H9 (cell line): ENCODE measurements around the gene SCGB3A2. TPM values are rescaled to one million over a fixed set of nuclear protein-coding genes. Genes with fewer than 3 reads are reported as not detected.

Experiments used
- DNase-seq: peaks from one replicate; pipeline ENCODE4 v3.0.0-alpha.2; 2017
- H2AFZ ChIP-seq: one replicate; pipeline ENCODE4 v1.6.1; 2013; ENCODE audit warnings: mild to moderate bottlenecking, low read length, control low read depth, moderate library complexity
- H2AK5ac ChIP-seq: 2 replicates; pipeline ENCODE4 v1.6.1; 2013; ENCODE audit warnings: low read length, control low read depth, mixed read lengths; ENCODE audit not compliant: insufficient read length
- H2BK120ac ChIP-seq: one replicate; pipeline ENCODE4 v1.6.1; 2013; ENCODE audit warnings: low read depth, mild to moderate bottlenecking, low read length, control low read depth, inconsistent platforms; ENCODE audit not compliant: poor library complexity, severe bottlenecking
- H2BK12ac ChIP-seq: 2 replicates; pipeline ENCODE4 v1.6.1; 2013; ENCODE audit warnings: low read length, control low read depth, mixed read lengths, low read depth; ENCODE audit not compliant: insufficient read length
- H2BK15ac ChIP-seq: 2 replicates; pipeline ENCODE4 v1.6.1; 2013; ENCODE audit warnings: low read depth, low read length, control low read depth
- H2BK20ac ChIP-seq: one replicate; pipeline ENCODE4 v1.6.1; 2013; ENCODE audit warnings: low read depth, mild to moderate bottlenecking, low read length, control low read depth, inconsistent platforms; ENCODE audit not compliant: poor library complexity, severe bottlenecking
- H2BK5ac ChIP-seq: 2 replicates; pipeline ENCODE4 v1.6.1; 2013; ENCODE audit warnings: low read length, control low read depth, mixed read lengths; ENCODE audit not compliant: insufficient read length
- H3K14ac ChIP-seq: 2 replicates; pipeline ENCODE4 v1.6.1; 2013; ENCODE audit warnings: low read length, control low read depth; ENCODE audit not compliant: insufficient read depth
- H3K18ac ChIP-seq: 2 replicates; pipeline ENCODE4 v1.6.1; 2013; ENCODE audit warnings: low read depth, mild to moderate bottlenecking, mixed read lengths, low read length, control low read depth; ENCODE audit not compliant: insufficient read length
- H3K23ac ChIP-seq: 2 replicates; pipeline ENCODE4 v1.6.1; 2013; ENCODE audit warnings: low read length, control low read depth, mixed read lengths, low read depth; ENCODE audit not compliant: insufficient read length
- H3K23me2 ChIP-seq: 2 replicates; pipeline ENCODE4 v1.6.1; 2013; ENCODE audit warnings: low read depth, mild to moderate bottlenecking, mixed read lengths, low read length, control low read depth; ENCODE audit not compliant: insufficient read length, poor library complexity, severe bottlenecking
- H3K27ac ChIP-seq: 2 replicates; pipeline ENCODE4 v1.5.1; 2013; ENCODE audit warnings: low read length, control low read depth, mixed read lengths, low read depth; ENCODE audit not compliant: insufficient read length
- H3K27me3 ChIP-seq: 2 replicates; pipeline ENCODE4 v1.6.1; 2013; ENCODE audit warnings: low read length, control low read depth, inconsistent platforms; ENCODE audit not compliant: insufficient read depth
- H3K4ac ChIP-seq: 2 replicates; pipeline ENCODE4 v1.6.1; 2013; ENCODE audit warnings: low read depth, mild to moderate bottlenecking, control low read depth, inconsistent platforms, low read length, moderate library complexity
- H3K4me1 ChIP-seq: 2 replicates; pipeline ENCODE4 v1.6.1; 2013; ENCODE audit warnings: low read length, control low read depth, inconsistent platforms; ENCODE audit not compliant: insufficient read depth
- H3K4me2 ChIP-seq: 2 replicates; pipeline ENCODE4 v1.6.1; 2013; ENCODE audit warnings: low read length, control low read depth, mixed read lengths; ENCODE audit not compliant: insufficient read length, insufficient read depth
- H3K56ac ChIP-seq: 2 replicates; pipeline ENCODE4 v1.6.1; 2013; ENCODE audit warnings: low read depth, mild to moderate bottlenecking, mixed read lengths, low read length, control low read depth; ENCODE audit not compliant: insufficient read length
- H3K79me1 ChIP-seq: 2 replicates; pipeline ENCODE4 v1.6.1; 2013; ENCODE audit warnings: low read depth, mild to moderate bottlenecking, moderate library complexity, low read length, control low read depth, inconsistent platforms; ENCODE audit not compliant: insufficient read depth, poor library complexity, severe bottlenecking
- H3K79me2 ChIP-seq: 2 replicates; pipeline ENCODE4 v1.6.1; 2013; ENCODE audit warnings: low read length, control low read depth, inconsistent platforms; ENCODE audit not compliant: insufficient read depth
- H3K9ac ChIP-seq: 2 replicates; pipeline ENCODE4 v1.6.1; 2013; ENCODE audit warnings: low read length, control low read depth, mixed read lengths; ENCODE audit not compliant: insufficient read length; ENCODE audit errors: extremely low read depth
- H3K9me3 ChIP-seq: one replicate; pipeline ENCODE4 v1.6.1; 2013; ENCODE audit warnings: low read depth, low read length, inconsistent platforms; ENCODE audit not compliant: control insufficient read depth
- H3T11ph ChIP-seq: one replicate; pipeline ENCODE4 v1.6.1; 2013; ENCODE audit warnings: mild to moderate bottlenecking, low read length, control low read depth, inconsistent platforms
- H4K20me1 ChIP-seq: one replicate; pipeline ENCODE4 v1.6.1; 2013; ENCODE audit not compliant: control insufficient read depth, insufficient read length, insufficient read depth
- H4K5ac ChIP-seq: 2 replicates; pipeline ENCODE4 v1.6.1; 2013; ENCODE audit warnings: low read depth, mild to moderate bottlenecking, mixed read lengths, low read length, control low read depth; ENCODE audit not compliant: insufficient read length
- H4K8ac ChIP-seq: replicated peaks from 2 replicates; pipeline ENCODE4 v1.6.1; 2013; ENCODE audit warnings: low read length, control low read depth, mixed read lengths, low read depth; ENCODE audit not compliant: insufficient read length
- H4K91ac ChIP-seq: 2 replicates; pipeline ENCODE4 v1.6.1; 2013; ENCODE audit warnings: low read depth, mild to moderate bottlenecking, moderate library complexity, mixed read lengths, low read length, control low read depth; ENCODE audit not compliant: insufficient read length
- H3K27ac Mint-ChIP-seq, 3 experiments: 2 replicates in 2 of 3; 3 replicates in 1 of 3; pipeline ENCODE4 v1.8.0; 2020 to 2021; ENCODE audit warnings: mixed read lengths in 3 of 3, mild to moderate bottlenecking in 1 of 3, moderate library complexity in 1 of 3
- H3K27me3 Mint-ChIP-seq: 2 replicates; pipeline ENCODE4 v1.8.0; 2021; ENCODE audit warnings: low read depth, mild to moderate bottlenecking, moderate library complexity, mixed read lengths
- H3K36me3 Mint-ChIP-seq, 3 experiments: 2 replicates in 2 of 3; 3 replicates in 1 of 3; pipeline ENCODE4 v1.8.0; 2020 to 2021; ENCODE audit warnings: low read depth in 3 of 3, mixed read lengths in 3 of 3; ENCODE audit not compliant: insufficient read depth in 1 of 3
- H3K4me1 Mint-ChIP-seq, 2 experiments: 2 replicates each; pipeline ENCODE4 v1.8.0; 2020; ENCODE audit warnings: mixed read lengths in 2 of 2
- H3K4me3 Mint-ChIP-seq, 2 experiments: 2 replicates in 1 of 2; 3 replicates in 1 of 2; pipeline ENCODE4 v1.8.0; 2020 to 2021; ENCODE audit warnings: mild to moderate bottlenecking in 2 of 2, mixed read lengths in 2 of 2, moderate library complexity in 1 of 2
- H3K9me3 Mint-ChIP-seq, 2 experiments: 2 replicates in 1 of 2; 3 replicates in 1 of 2; pipeline ENCODE4 v1.8.0; 2020; ENCODE audit warnings: mild to moderate bottlenecking in 2 of 2, mixed read lengths in 2 of 2, moderate library complexity in 1 of 2
- WGBS: extraction: QIAGEN DNeasy Blood & Tissue Kit; methylation state at CpG from one replicate; pipeline ENCODE4 v1.1.7; 2013; ENCODE audit warnings: missing lambda C conversion rate, low lambda C conversion rate, mixed read lengths; ENCODE audit not compliant: insufficient read length; ENCODE audit errors: extremely low coverage; 5-methylcytosine and 5-hydroxymethylcytosine counted together
- total RNA-seq: library from RNA; stranded (reverse); gene quantifications from 2 replicates; pipeline ENCODE4 v1.2.1, GENCODE V29; 2021
- TF ChIP-seq, protein P1 (sequence below): fragments of 200-600 bp; sonication (generic); conservative IDR thresholded peaks from 3 replicates; pipeline ENCODE4 v1.8.0; 2021; ENCODE audit warnings: antibody characterized with exemption, mild to moderate bottlenecking

SCGB3A2 gene
- total RNA-seq, 1 experiment from 2014 or later = 66.0 TPM

DNA sequence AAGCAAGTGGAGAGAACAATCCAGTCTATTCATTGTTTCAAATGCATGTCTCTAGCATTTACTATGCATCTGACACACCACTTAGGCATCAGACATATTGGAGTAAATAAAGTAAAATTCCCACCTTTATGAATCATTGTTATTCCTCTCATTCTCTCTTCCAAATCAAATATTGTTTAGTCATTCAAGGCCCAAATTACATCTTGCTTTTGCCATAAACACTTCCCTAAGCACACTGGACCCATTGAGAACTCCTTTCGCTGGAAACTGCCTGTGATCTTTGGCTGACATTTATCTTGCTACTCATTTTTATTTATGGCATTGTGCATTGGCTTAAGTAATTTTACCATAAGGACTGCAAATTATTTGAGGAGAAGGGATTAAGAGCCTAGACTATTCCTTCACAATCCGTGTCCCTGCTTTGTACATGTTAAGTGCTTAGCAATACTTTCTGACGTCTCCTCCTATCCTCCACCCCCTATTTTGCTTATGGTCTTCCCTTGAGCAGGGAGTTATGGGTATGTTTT is 20.4 kb downstream of the SCGB3A2 start:
- Histone ChIP-seq H3T11ph (no peak overlapping the region), H4K20me1 (no peaks in the 10 kb centered on the region), H3K56ac (no peak overlapping the region), H3K27ac (no peak overlapping the region), H3K4me2 (no peak overlapping the region), H3K27me3 (no peaks in the 10 kb centered on the region), H3K9me3 (no peaks in the 10 kb centered on the region), H4K5ac (no peak overlapping the region), H2AK5ac (no peak overlapping the region), H3K79me2 (no peaks in the 10 kb centered on the region), H2BK5ac (no peak overlapping the region), H3K79me1 (no peaks in the 10 kb centered on the region), H3K14ac (no peak overlapping the region), H3K23me2 (no peaks in the 10 kb centered on the region), H3K4ac (no peak overlapping the region), H3K23ac (no peak overlapping the region), H3K18ac (no peak overlapping the region), H2BK120ac (no peak overlapping the region), H4K8ac (no peak overlapping the region), H2BK20ac (no peak overlapping the region), H2BK15ac (no peak overlapping the region), H3K4me1 (no peaks in the 10 kb centered on the region), H4K91ac (no peak overlapping the region), H3K9ac (no peak overlapping the region), H2AFZ (no peak overlapping the region), H2BK12ac (no peak overlapping the region)
- WGBS = no CpG with 5 or more reads among the region's 3 CpGs
- Mint-ChIP-seq H3K27me3 (no peaks in the 10 kb centered on the region), H3K9me3 (no peaks in the 10 kb centered on the region), H3K36me3 (no peaks in the 10 kb centered on the region), H3K4me1 (peaks cover 9 to 12% of the 10 kb centered on the region in 2 experiments), H3K4me3 (no peak overlapping the region), H3K27ac (no peak overlapping the region)
- DNase-seq = no peak
- TF ChIP-seq, protein P1, sequence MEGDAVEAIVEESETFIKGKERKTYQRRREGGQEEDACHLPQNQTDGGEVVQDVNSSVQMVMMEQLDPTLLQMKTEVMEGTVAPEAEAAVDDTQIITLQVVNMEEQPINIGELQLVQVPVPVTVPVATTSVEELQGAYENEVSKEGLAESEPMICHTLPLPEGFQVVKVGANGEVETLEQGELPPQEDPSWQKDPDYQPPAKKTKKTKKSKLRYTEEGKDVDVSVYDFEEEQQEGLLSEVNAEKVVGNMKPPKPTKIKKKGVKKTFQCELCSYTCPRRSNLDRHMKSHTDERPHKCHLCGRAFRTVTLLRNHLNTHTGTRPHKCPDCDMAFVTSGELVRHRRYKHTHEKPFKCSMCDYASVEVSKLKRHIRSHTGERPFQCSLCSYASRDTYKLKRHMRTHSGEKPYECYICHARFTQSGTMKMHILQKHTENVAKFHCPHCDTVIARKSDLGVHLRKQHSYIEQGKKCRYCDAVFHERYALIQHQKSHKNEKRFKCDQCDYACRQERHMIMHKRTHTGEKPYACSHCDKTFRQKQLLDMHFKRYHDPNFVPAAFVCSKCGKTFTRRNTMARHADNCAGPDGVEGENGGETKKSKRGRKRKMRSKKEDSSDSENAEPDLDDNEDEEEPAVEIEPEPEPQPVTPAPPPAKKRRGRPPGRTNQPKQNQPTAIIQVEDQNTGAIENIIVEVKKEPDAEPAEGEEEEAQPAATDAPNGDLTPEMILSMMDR = no peak
